PFSK-1 (cell line): ENCODE results near the gene TBX18.

Source experiments
- POLR2AphosphoS5 ChIP-seq: IDR thresholded peaks from 2 replicates; pipeline ENCODE4 v1.6.1; 2012; ENCODE audit warnings: low read depth, mild to moderate bottlenecking, control low read depth, low read length, moderate library complexity
- SIN3A ChIP-seq: IDR thresholded peaks from 2 replicates; pipeline ENCODE4 v1.6.1; 2012; ENCODE audit warnings: mild to moderate bottlenecking, low read length, moderate library complexity, borderline replicate concordance; ENCODE audit not compliant: insufficient read depth
- TAF1 ChIP-seq: IDR thresholded peaks from 2 replicates; pipeline ENCODE4 v1.6.1; 2012; ENCODE audit warnings: low read length, control low read depth, borderline replicate concordance; ENCODE audit not compliant: insufficient read depth
- TF ChIP-seq, protein P1 (sequence below), 2 experiments: IDR thresholded peaks; 2 replicates each; pipeline versions ENCODE4 v1.6.1 to v1.8.0; 2011 to 2012; ENCODE audit warnings: low read depth in 2 of 2, low read length in 2 of 2, control low read depth in 1 of 2, inconsistent platforms in 1 of 2, mild to moderate bottlenecking in 1 of 2, moderate library complexity in 1 of 2; ENCODE audit not compliant: insufficient read depth in 1 of 2

DNA sequence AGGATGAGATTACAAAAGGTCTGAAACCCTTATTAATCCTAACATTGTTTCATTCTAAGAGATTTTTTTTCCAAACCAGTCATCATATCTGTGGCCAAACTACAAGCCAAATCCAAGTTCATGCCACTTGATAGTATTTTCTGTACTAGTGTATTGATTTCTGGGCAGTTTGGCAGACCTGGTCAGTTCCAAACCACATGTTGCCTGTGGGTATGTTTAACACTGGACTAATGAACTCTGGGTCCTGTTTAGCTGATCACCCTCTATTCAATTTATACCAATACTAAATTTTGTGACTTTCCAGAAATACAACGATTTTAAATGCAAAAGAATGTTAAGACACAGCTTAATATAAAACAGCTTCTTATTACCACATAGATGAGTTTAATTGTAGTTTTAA lies 24.0 kb downstream of the TBX18 start:
- TF ChIP-seq POLR2AphosphoS5: no peak
- no peak for TF ChIP-seq TAF1
- TF ChIP-seq SIN3A: no peak
- TF ChIP-seq, protein P1, sequence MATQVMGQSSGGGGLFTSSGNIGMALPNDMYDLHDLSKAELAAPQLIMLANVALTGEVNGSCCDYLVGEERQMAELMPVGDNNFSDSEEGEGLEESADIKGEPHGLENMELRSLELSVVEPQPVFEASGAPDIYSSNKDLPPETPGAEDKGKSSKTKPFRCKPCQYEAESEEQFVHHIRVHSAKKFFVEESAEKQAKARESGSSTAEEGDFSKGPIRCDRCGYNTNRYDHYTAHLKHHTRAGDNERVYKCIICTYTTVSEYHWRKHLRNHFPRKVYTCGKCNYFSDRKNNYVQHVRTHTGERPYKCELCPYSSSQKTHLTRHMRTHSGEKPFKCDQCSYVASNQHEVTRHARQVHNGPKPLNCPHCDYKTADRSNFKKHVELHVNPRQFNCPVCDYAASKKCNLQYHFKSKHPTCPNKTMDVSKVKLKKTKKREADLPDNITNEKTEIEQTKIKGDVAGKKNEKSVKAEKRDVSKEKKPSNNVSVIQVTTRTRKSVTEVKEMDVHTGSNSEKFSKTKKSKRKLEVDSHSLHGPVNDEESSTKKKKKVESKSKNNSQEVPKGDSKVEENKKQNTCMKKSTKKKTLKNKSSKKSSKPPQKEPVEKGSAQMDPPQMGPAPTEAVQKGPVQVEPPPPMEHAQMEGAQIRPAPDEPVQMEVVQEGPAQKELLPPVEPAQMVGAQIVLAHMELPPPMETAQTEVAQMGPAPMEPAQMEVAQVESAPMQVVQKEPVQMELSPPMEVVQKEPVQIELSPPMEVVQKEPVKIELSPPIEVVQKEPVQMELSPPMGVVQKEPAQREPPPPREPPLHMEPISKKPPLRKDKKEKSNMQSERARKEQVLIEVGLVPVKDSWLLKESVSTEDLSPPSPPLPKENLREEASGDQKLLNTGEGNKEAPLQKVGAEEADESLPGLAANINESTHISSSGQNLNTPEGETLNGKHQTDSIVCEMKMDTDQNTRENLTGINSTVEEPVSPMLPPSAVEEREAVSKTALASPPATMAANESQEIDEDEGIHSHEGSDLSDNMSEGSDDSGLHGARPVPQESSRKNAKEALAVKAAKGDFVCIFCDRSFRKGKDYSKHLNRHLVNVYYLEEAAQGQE (IDR thresholded peaks at IDR 0.05; ENCODE audit: insufficient read depth in 1 of 2, low read depth in 2 of 2, low read length in 2 of 2): no peak
